ENCODE data around the gene MAP4K2.

GRCh38 chr11:64762674-64763525, 40.1 kb downstream of the MAP4K2 start:
- TF ChIP-seq CTCF (IDR thresholded peaks at IDR 0.05; ENCODE audit: borderline replicate concordance, extremely low read depth, low read length, poor library complexity, severe bottlenecking): no peak
- no peak for TF ChIP-seq EZH2 (IDR thresholded peaks at IDR 0.05; ENCODE audit: borderline replicate concordance, low read depth, low read length, severe bottlenecking)
